ENCODE measurements around the gene OTUB2.
"Not testable (repeated sequence)": the region's sequence is repeated elsewhere in the genome, so short reads cannot be mapped to it uniquely, and the experiment has no call there.

Gene OTUB2

GRCh38 chr14:94058128-94058673 lies 32.1 kb downstream of the OTUB2 start:
- no peak for DNase-seq

GRCh38 chr14:94058674-94059138 lies 32.6 kb downstream of the OTUB2 start:
- DNase-seq = no peak

- DNase-seq = no peak
Observed at GRCh38 chr14:94059998-94060397, 33.9 kb downstream of the OTUB2 start.

- DNase-seq = no peak
Observed at GRCh38 chr14:94062344-94062940, 36.3 kb downstream of the OTUB2 start.

- DNase-seq = no peak
Observed at GRCh38 chr14:94066089-94066676, 40.0 kb downstream of the OTUB2 start.

- DNase-seq = not testable (repeated sequence)
Observed at GRCh38 chr14:94072076-94072475, 45.9 kb downstream of the OTUB2 start.

GRCh38 chr14:94074534-94074933 lies 48.4 kb downstream of the OTUB2 start:
- no peak for DNase-seq

- DNase-seq = no peak
Observed at GRCh38 chr14:94075008-94075407, 48.9 kb downstream of the OTUB2 start.

- no peak for DNase-seq
Observed at GRCh38 chr14:94077111-94077821, 51.1 kb downstream of the OTUB2 start.

- DNase-seq = no peak
Observed at GRCh38 chr14:94077823-94078222, 51.7 kb downstream of the OTUB2 start.

- DNase-seq = no peak
Observed at GRCh38 chr14:94079891-94080620, 53.9 kb downstream of the OTUB2 start.

GRCh38 chr14:94080621-94081385 lies 54.7 kb downstream of the OTUB2 start, which contains the start of the genes DDX24 and IFI27L1:
Gene DDX24 (minus strand): TSS chr14:94081202. CDS start chr14:94079742, 1,460 bp downstream.
Gene IFI27L1 (plus strand): TSS chr14:94081310. CDS start chr14:94096938, 15,628 bp downstream.
- DNase-seq = peak; percentile 93

- DNase-seq = no peak
Observed at GRCh38 chr14:94081386-94081820, 55.3 kb downstream of the OTUB2 start.

GRCh38 chr14:94087891-94088290 lies 61.8 kb downstream of the OTUB2 start:
- no peak for DNase-seq

- no peak for DNase-seq
Observed at GRCh38 chr14:94088516-94088915, 62.4 kb downstream of the OTUB2 start.

- DNase-seq = no peak
Observed at GRCh38 chr14:94089479-94089878, 63.3 kb downstream of the OTUB2 start.

- DNase-seq = no peak
Observed at GRCh38 chr14:94093418-94093817, 67.3 kb downstream of the OTUB2 start.

GRCh38 chr14:94097091-94097490 lies 71.0 kb downstream of the OTUB2 start:
- no peak for DNase-seq

Data from NK-92 treated with Interleukin-12 subunit alpha and Interleukin-12 subunit beta, amount 100 ng/mL, for 24 hours (cell line).